H1 (cell line): Measurements from ENCODE around the gene PNPLA1.

Experiments
- EZH2 ChIP-seq: fragments of 200-600 bp; sonication (generic); IDR thresholded peaks from 2 replicates; pipeline ENCODE4 v1.7.1; 2012; ENCODE audit warnings: low read depth, mild to moderate bottlenecking, moderate library complexity, low read length, inconsistent platforms; ENCODE audit not compliant: severe bottlenecking
- GABPA ChIP-seq: IDR thresholded peaks from 2 replicates; pipeline ENCODE4 v1.6.1; 2011; ENCODE audit warnings: mild to moderate bottlenecking, low read length, moderate library complexity, borderline replicate concordance; ENCODE audit not compliant: insufficient read depth
- KDM1A ChIP-seq: fragments of 200-600, 300-600 bp; sonication (generic); IDR thresholded peaks from 2 replicates; pipeline ENCODE4 v1.7.1; 2016; ENCODE audit warnings: mild to moderate bottlenecking, low read length, borderline replicate concordance
- TCF12 ChIP-seq: IDR thresholded peaks from 2 replicates; pipeline ENCODE4 v1.6.1; 2011; ENCODE audit warnings: low read depth, mild to moderate bottlenecking, low read length
- TF ChIP-seq, protein P1 (sequence below), 3 experiments: IDR thresholded peaks; 1 replicate in 2 of 3; 2 replicates in 1 of 3; pipeline versions ENCODE4 v1.5.1 to v1.6.1; 2011; ENCODE audit warnings: low read length in 3 of 3, mild to moderate bottlenecking in 3 of 3, inconsistent platforms in 2 of 3, low read depth in 1 of 3, moderate library complexity in 1 of 3; ENCODE audit not compliant: insufficient read depth in 1 of 3; ENCODE audit errors: control extremely low read depth in 1 of 3

DNA sequence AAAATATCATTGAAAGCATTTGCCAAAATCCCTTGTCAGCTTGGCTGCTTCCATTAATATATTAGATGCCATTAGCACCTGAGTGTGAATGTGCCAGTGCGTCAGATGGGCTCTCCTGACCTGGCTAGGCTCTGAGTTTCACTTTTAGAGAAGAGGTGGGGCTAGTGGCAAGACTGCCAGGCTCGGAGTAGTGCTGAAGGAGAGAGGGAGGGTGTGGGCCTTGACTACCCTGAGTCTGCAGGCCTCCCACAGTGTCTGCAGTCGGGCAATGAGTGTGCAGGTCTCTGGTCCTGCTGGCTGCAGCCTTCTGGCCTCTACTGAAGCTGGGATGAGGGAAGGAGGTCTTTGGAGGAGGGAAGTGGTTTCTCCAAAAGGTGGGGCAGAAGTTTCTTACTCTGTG is 34.6 kb upstream of the PNPLA1 start:
- no peak for TF ChIP-seq EZH2
- TF ChIP-seq GABPA: no peak
- TF ChIP-seq TCF12: no peak
- no peak for TF ChIP-seq KDM1A
- TF ChIP-seq, protein P1, sequence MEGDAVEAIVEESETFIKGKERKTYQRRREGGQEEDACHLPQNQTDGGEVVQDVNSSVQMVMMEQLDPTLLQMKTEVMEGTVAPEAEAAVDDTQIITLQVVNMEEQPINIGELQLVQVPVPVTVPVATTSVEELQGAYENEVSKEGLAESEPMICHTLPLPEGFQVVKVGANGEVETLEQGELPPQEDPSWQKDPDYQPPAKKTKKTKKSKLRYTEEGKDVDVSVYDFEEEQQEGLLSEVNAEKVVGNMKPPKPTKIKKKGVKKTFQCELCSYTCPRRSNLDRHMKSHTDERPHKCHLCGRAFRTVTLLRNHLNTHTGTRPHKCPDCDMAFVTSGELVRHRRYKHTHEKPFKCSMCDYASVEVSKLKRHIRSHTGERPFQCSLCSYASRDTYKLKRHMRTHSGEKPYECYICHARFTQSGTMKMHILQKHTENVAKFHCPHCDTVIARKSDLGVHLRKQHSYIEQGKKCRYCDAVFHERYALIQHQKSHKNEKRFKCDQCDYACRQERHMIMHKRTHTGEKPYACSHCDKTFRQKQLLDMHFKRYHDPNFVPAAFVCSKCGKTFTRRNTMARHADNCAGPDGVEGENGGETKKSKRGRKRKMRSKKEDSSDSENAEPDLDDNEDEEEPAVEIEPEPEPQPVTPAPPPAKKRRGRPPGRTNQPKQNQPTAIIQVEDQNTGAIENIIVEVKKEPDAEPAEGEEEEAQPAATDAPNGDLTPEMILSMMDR (IDR thresholded peaks at IDR 0.05; ENCODE audit: control extremely low read depth in 1 of 3, insufficient read depth in 1 of 3, low read depth in 1 of 3, low read length in 3 of 3): no peak
